Inferior parietal cortex (tissue), 1 donor: ENCODE results near the gene MAP10.
A peak's percentile ranks its signal among the peaks of the same experiment; 100 is the strongest.

Experiments
- DNase-seq: peaks from one replicate; pipeline ENCODE4 v3.0.0-alpha.2; 2016; ENCODE audit errors: extremely low spot score

Gene MAP10

GRCh38 chr1:232797856-232798510 lies 7.2 kb upstream of the MAP10 start:
- DNase-seq: no peak

GRCh38 chr1:232798920-232799319 lies 6.3 kb upstream of the MAP10 start:
- no peak for DNase-seq

- DNase-seq: peak; percentile 47
Measured at GRCh38 chr1:232806186-232806510, 932 bp downstream of the MAP10 start.

DNA sequence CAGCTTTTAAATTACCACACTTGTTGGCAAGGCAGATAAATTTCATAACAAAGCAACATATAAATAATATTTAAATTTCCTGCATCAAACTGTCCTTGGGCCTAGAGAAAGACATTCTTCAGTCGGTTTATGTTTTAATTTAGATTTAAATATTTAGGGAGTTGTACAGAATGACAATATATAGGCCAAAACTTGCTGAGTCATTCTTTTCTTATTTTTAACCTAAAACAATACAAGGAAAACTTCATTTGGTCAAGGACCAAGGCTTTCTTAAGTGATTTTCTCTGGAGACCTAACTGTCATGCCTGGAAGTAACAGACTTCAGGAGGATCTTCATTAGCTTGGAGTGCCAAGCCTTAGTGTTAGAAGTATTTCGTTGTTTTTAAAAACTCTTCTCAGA lies 5.6 kb downstream of the MAP10 start:
- DNase-seq: no peak

- no peak for DNase-seq
Measured at GRCh38 chr1:232812560-232812959, 7.3 kb downstream of the MAP10 start.

- DNase-seq: no peak
Measured at GRCh38 chr1:232813097-232813496, 7.9 kb downstream of the MAP10 start.

DNA sequence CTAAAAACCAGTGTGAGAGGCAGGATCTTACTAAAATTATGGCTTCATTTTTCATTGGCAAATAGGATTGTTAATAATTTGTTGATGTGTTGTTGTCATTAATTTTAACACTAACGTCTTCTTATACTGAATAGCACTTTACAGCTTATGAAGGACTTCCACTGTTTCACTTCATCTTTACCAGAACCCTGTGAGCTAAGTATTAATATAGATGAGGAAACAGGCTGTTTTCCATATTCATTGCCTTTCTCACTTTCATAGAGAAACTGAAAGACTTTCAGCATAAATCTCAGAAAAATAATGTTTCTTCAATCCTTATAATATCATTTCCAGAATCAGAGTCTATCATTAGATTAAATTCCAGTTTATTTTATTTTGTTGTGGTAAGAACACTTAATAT lies 8.5 kb downstream of the MAP10 start:
- no peak for DNase-seq

GRCh38 chr1:232816324-232816723 lies 11.1 kb downstream of the MAP10 start:
- no peak for DNase-seq

DNA sequence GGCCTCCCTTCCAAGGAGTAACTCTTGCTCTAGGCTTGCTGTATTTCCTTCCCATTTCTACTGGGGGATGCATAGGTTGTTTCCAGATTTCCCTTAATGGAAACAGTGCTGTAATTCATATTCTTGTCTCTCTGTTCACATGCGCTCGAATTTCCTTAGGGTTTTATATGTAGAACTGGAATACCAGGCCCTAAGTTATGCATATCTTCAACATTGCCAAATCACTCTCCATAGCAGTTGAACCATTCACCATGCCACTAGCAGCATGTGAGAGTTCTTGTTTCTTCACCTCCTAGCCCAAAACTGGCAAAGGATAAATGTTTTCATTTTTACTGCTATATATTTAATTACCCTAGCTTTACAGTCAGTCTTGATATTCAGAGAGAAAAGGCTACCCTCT lies 12.8 kb downstream of the MAP10 start:
- no peak for DNase-seq

- DNase-seq: no peak
Measured at GRCh38 chr1:232820431-232820830, 15.2 kb downstream of the MAP10 start.

GRCh38 chr1:232822530-232822929 lies 17.3 kb downstream of the MAP10 start:
- no peak for DNase-seq

- DNase-seq: no peak
Measured at GRCh38 chr1:232826318-232826717, 21.1 kb downstream of the MAP10 start.

DNA sequence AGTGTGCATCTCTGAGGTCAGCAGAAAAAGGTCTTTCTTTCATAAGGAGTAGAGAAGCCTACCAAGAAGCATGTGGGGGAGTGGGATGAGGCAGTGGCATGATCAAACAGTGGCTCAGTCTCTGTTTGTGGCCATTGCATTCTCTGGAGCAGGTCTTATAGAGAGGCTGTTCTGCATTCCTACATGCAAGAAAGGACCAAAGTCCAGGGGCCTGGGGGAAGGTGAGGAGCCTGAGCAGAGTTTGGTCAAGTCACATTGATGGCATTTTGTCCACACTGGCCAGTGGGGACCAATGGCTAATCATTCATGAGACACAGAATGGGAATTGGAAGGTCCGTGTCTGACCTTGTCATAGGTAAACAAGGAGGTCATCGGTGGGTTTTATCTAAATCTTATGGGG lies 25.4 kb downstream of the MAP10 start:
- no peak for DNase-seq

- DNase-seq: no peak
Measured at GRCh38 chr1:232831895-232832294, 26.7 kb downstream of the MAP10 start.

DNA sequence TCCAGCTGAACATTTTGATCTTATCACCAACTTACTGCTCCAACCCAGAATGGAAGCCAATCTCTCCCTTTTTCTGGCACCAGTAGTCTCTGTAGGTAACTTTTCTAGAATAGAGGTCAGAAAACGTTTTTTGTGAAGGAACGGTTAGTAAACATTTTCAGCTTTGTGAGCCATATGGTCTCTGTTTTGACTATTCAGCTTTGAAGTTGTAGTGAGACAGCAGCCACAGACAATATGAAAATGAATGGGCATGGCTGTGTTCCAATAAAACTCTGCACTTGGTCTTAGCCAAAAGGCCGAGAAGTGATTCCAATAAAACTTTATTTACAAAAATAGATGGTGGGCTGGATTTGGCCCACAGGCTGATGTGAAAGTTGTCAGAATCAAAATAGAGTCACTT lies 28.9 kb downstream of the MAP10 start:
- DNase-seq: no peak

DNA sequence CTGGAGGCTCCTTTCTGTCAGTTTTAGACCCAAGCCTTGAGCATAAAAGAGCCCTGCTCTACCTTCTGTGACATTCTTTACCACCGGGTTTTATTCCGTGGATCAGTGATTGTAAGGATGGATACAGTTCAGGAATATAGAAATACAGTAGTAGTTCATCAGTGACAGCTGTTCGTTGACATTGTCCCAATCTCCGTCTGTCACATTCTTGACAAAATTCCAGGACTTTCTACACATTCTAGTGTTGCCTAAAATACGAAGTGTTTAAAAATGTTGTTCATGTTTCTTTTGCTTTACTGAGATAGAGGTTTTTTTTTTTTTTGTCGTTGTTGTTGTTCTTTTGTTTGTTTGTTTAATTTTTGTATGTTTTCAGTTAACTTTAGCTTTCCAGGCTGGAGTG lies 29.9 kb downstream of the MAP10 start:
- no peak for DNase-seq

DNA sequence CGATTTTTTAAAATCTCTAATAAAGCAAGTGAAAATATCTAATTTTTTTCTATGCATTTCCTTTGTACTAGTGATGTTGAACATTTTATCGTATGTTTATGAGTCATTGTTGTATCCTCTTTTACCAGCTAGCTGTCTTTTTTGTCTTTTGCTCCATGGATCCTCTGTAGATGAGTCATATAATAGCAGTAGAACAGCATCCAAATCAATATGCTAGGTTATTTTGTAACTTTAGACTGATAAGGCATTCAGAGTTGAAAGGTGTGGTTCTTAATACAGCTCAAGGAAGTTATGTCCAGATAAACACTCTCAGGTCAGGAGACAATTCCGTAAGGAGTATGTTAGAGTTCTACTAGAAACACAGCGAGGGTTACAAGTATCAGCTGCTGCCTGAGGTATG lies 31.9 kb downstream of the MAP10 start:
- no peak for DNase-seq

DNA sequence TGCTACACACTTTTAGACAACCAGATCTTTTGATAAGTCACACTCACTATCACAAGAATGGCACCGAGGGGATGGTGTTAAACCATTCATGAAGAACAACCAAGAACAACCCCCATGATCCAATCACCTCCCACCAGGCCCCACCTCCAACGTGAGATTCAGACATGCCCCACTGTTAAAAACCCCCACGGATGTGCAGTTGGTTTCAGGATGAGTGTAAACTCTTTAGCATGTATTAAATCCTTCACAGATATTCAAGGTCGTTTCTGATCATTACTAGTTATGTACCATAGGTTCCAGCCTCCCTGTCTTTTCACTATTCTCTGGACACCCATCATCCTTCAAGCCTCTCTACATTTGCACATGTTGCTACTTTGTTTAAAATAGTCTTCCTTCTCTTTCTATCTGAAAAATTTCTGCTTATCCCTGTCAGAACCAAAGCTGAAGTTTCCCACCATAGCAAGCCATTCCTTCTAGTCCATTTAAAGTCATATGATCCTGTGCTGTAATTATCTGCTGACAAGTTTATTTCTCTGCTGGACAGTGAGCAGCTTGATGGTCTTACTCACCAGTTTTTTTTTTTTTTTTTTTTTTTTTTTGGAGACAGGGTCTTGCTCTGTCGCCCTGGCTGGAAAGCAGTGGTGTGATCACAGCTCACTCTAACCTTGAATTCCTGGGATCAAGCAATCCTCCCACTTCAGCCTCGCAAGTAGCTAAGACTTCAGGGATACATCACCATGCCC lies 36.8 kb downstream of the MAP10 start:
- DNase-seq: no peak

GRCh38 chr1:232844791-232845190 lies 39.6 kb downstream of the MAP10 start:
- DNase-seq: no peak

GRCh38 chr1:232845406-232845955 lies 40.3 kb downstream of the MAP10 start:
- DNase-seq: no peak

DNA sequence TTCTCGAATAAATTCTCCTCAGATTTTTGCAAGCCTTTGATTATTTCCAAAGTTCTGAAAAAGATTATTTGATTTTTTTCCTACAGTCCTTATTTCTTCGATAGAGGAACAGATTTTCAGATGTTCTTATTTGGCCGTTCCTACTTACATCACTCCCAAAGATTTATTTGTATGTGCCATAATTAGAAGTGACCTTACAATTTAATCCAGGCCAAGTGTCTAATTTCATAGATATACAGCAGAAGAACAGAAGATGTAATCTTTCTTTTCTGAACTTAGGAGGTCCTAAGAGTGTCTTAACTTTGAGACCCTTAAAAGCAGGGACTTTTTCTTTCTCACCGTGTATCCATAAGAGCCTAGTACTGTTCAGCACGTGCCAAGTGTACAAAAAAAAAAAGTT lies 46.3 kb downstream of the MAP10 start:
- no peak for DNase-seq

DNA sequence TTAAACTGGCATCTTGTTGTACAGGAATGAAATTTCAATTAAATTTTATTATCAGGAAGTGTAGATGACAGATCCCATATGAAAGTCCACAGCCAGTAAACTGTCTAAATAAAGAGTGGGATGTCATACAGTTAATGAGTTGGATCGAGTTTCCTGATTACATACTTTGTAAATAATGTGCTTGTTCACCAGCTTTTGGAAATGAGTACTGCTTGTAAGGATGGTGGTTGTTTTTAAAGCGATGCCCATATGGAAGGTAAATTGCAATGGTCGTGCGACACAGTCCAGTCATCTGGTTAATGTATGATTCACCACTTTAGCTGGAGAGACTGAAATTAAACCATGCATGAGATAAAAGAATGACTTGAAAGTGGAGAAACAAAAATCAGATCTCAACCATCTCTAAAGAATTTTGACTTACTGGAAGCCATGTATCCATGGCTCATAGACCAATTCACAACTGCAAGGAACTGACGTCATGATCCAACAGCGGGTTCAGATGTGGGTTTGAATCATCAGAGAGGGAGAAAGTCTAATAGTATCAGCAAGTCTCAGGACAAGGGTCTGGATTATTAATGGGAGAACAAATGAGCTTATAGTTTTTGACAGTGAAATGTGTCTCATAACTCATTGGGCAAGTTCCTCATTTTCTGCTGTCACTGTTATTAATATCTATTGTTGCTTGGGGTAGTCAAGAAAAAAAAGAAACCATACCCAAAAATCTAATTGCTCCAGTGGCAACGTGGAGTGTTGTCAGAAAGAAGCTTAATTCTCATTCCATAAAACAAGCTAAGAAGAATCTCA lies 49.0 kb downstream of the MAP10 start:
- DNase-seq: peak; percentile 9

DNA sequence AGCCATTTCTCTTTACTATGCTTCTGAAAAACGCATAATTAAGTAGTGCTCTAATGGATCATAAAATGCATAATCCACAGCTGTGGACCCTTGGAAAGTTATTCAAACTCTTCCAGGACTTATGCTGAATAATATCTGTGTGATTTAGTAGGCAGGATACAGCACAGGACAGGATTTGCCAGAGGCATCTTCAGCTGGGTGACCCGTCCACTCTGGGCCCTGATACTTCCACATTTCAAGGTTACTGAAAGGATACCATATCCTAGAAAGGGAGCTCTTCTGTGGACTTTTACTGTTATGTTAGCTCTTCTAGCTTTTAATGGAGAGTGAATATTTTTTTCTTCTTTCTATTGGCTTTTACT lies 49.6 kb downstream of the MAP10 start:
- no peak for DNase-seq
